ENCODE results near the gene MYH14.

GRCh38 chr19:50312967-50313811 lies 109.8 kb downstream of the MYH14 start:
- TF ChIP-seq, protein P1, sequence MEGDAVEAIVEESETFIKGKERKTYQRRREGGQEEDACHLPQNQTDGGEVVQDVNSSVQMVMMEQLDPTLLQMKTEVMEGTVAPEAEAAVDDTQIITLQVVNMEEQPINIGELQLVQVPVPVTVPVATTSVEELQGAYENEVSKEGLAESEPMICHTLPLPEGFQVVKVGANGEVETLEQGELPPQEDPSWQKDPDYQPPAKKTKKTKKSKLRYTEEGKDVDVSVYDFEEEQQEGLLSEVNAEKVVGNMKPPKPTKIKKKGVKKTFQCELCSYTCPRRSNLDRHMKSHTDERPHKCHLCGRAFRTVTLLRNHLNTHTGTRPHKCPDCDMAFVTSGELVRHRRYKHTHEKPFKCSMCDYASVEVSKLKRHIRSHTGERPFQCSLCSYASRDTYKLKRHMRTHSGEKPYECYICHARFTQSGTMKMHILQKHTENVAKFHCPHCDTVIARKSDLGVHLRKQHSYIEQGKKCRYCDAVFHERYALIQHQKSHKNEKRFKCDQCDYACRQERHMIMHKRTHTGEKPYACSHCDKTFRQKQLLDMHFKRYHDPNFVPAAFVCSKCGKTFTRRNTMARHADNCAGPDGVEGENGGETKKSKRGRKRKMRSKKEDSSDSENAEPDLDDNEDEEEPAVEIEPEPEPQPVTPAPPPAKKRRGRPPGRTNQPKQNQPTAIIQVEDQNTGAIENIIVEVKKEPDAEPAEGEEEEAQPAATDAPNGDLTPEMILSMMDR (IDR thresholded peaks at IDR 0.05), result no peak
- no peak for TF ChIP-seq POLR2A (IDR thresholded peaks at IDR 0.05)
